Measurements from ENCODE around the gene GTF2F2. TPM values are rescaled to one million over a fixed set of nuclear protein-coding genes. Genes with fewer than 3 reads are reported as not detected.

Gene GTF2F2
- total RNA-seq, 1 experiment from 2014 or later = 47.4 TPM

- H3K36me3 Mint-ChIP-seq (ENCODE audit: insufficient read depth, unreplicated experiment) = peaks cover 6% of the 10 kb centered on the region
- H3K4me3 Mint-ChIP-seq (ENCODE audit: unreplicated experiment) = no peak overlapping the region
- intact Hi-C loops (cut with micrococcal nuclease) = no loop called here
- no peak for DNase-seq (ENCODE audit: unreplicated experiment)
- H3K4me1 Mint-ChIP-seq (ENCODE audit: insufficient read depth, unreplicated experiment) = peaks cover 11% of the 10 kb centered on the region
- CTCF ChIA-PET = interaction anchor here (0.8 to 1.0 kb wide), 3 partner anchors 197 to 325 kb away, joined by 3 read pairs; no protein-coding TSS in a partner anchor
- H3K9me3 Mint-ChIP-seq (ENCODE audit: unreplicated experiment) = no peaks in the 10 kb centered on the region
- no peaks in the 10 kb centered on the region for H3K27me3 Mint-ChIP-seq (ENCODE audit: insufficient read depth, unreplicated experiment)
- POLR2A ChIA-PET = interaction anchor here (0.6 to 0.7 kb wide), 3 partner anchors 31 to 744 kb away, joined by 3 to 4 read pairs (median 4); no protein-coding TSS in a partner anchor
- no peak for TF ChIP-seq CTCF (IDR thresholded peaks at IDR 0.05; ENCODE audit: unreplicated experiment)
- H3K27ac Mint-ChIP-seq (ENCODE audit: low read depth, unreplicated experiment) = no peak overlapping the region
- no TSS peak for BruUV-seq (replicated peaks)
These were observed 195.3 kb downstream of the GTF2F2 start for GRCh38 chr13:45315520-45316167.

- no peak overlapping the region for H3K4me3 Mint-ChIP-seq (ENCODE audit: unreplicated experiment)
These were observed 196.0 kb downstream of the GTF2F2 start for GRCh38 chr13:45316338-45316737.

GRCh38 chr13:45316996-45317395 is 196.7 kb downstream of the GTF2F2 start:
- POLR2A ChIA-PET = interaction anchor here (1.2 kb wide), 1 partner anchor 15 kb away, joined by 5 read pairs; no protein-coding TSS in a partner anchor
- Mint-ChIP-seq H3K27ac (ENCODE audit: low read depth, unreplicated experiment) (no peak overlapping the region), H3K27me3 (ENCODE audit: insufficient read depth, unreplicated experiment) (no peaks in the 10 kb centered on the region), H3K4me1 (ENCODE audit: insufficient read depth, unreplicated experiment) (peaks cover 4% of the 10 kb centered on the region), H3K4me3 (ENCODE audit: unreplicated experiment) (no peak overlapping the region), H3K36me3 (ENCODE audit: insufficient read depth, unreplicated experiment) (peaks cover 6% of the 10 kb centered on the region), H3K9me3 (ENCODE audit: unreplicated experiment) (no peaks in the 10 kb centered on the region)
- TF ChIP-seq CTCF (IDR thresholded peaks at IDR 0.05; ENCODE audit: unreplicated experiment) = no peak
- CTCF ChIA-PET = interaction anchor here (0.7 kb wide), 1 partner anchor 18 kb away, joined by 3 read pairs; no protein-coding TSS in a partner anchor
- intact Hi-C loops (cut with micrococcal nuclease) = no loop called here
- no TSS peak for BruUV-seq (replicated peaks)
- no peak for DNase-seq (ENCODE audit: unreplicated experiment)

More at GRCh38 chr13:45316338-45316737, 196.0 kb downstream of the GTF2F2 start:
- Mint-ChIP-seq H3K27ac (ENCODE audit: low read depth, unreplicated experiment) (no peak overlapping the region), H3K36me3 (ENCODE audit: insufficient read depth, unreplicated experiment) (peaks cover 6% of the 10 kb centered on the region), H3K9me3 (ENCODE audit: unreplicated experiment) (no peaks in the 10 kb centered on the region), H3K4me1 (ENCODE audit: insufficient read depth, unreplicated experiment) (peaks cover 4% of the 10 kb centered on the region), H3K27me3 (ENCODE audit: insufficient read depth, unreplicated experiment) (no peaks in the 10 kb centered on the region)
- no peak for DNase-seq (ENCODE audit: unreplicated experiment)
- no TSS peak for BruUV-seq (replicated peaks)
- intact Hi-C loops (cut with micrococcal nuclease) = no loop called here
- ChIA-PET CTCF (interaction anchor here (0.9 to 1.0 kb wide), 2 partner anchors 197 to 326 kb away, joined by 3 read pairs; no protein-coding TSS in a partner anchor), POLR2A (interaction anchor here (0.6 kb wide), 2 partner anchors 32 to 49 kb away, joined by 3 to 4 read pairs; no protein-coding TSS in a partner anchor)
- no peak for TF ChIP-seq CTCF (IDR thresholded peaks at IDR 0.05; ENCODE audit: unreplicated experiment)

GRCh38 chr13:45320876-45321629 is 200.7 kb downstream of the GTF2F2 start:
- H3K9me3 Mint-ChIP-seq (ENCODE audit: unreplicated experiment) = no peaks in the 10 kb centered on the region
- H3K27me3 Mint-ChIP-seq (ENCODE audit: insufficient read depth, unreplicated experiment) = no peaks in the 10 kb centered on the region
- POLR2A ChIA-PET = interaction anchor here (0.6 to 1.6 kb wide), 4 partner anchors 10 to 279 kb away, joined by 3 to 5 read pairs (median 3); partner anchors contain the start of gene TPT1
- no peak for DNase-seq (ENCODE audit: unreplicated experiment)
- CTCF ChIA-PET = interaction anchor here (1.1 kb wide), 1 partner anchor 50 kb away, joined by 4 read pairs; no protein-coding TSS in a partner anchor
- BruUV-seq (replicated peaks) = no TSS peak
- peaks cover 6% of the 10 kb centered on the region for H3K36me3 Mint-ChIP-seq (ENCODE audit: insufficient read depth, unreplicated experiment)
- H3K4me3 Mint-ChIP-seq (ENCODE audit: unreplicated experiment) = no peak overlapping the region
- no peak overlapping the region for H3K27ac Mint-ChIP-seq (ENCODE audit: low read depth, unreplicated experiment)
- intact Hi-C loops (cut with micrococcal nuclease) = no loop called here
- H3K4me1 Mint-ChIP-seq (ENCODE audit: insufficient read depth, unreplicated experiment) = peaks cover 15% of the 10 kb centered on the region
- TF ChIP-seq CTCF (IDR thresholded peaks at IDR 0.05; ENCODE audit: unreplicated experiment) = no peak
